Skeletal muscle cell (primary cell): ENCODE data around the gene MAP4K1.

Experiments
- DNase-seq: peaks from one replicate; pipeline ENCODE4 v3.0.0-alpha.2; 2010; ENCODE audit warnings: low read depth
- H3K4me3 ChIP-seq: 2 replicates; pipeline ENCODE4 v1.5.1; 2011; ENCODE audit warnings: low read depth, mild to moderate bottlenecking, control low read depth, low read length, moderate library complexity

Gene MAP4K1

DNA sequence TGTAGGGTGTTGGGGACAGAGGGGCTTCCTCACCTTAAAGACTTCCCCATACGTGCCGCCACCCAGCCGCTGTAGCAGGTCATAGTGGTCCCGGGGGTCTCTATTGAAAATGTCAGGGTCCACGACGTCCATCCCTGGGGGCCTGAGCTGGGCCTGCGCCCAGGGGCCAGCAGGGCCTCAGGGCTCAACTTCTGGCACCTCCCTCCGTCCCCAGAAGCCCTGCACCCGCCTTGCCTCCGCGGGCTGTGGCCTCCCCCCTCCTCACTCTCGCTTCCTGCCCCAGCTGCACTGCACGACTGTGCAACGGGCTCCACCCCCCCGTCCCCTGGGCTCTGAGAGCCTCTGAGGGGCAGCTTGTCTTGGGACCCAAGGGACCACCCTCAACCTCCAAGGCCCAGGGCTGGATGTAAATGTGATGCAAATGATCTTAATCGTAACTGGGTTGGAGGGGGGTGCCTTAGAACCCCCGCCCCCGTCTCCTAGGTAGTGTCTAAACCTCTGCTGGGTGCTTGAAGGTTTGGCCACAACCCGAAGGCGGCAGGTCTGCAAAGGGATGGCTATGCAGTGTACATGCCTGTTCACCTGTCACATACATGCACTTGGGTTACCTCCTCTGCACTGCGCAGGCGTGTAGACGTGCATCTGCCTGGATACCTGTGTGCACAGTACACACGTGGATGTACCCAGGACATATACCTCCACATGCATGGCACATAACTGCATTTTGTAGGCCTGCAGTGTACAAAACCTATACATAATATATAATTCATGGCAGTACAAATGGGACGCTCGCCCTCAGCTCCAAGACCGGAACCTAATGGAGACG lies at the start of gene MAP4K1:
Gene MAP4K1, minus strand, starts transcription at position 190 of the 826 bp plus-strand sequence. Its CDS starts 58 bp downstream, at position 132.
- no peak for DNase-seq
- peak within 1 kb of the TSS; percentile 88 for H3K4me3 ChIP-seq

DNA sequence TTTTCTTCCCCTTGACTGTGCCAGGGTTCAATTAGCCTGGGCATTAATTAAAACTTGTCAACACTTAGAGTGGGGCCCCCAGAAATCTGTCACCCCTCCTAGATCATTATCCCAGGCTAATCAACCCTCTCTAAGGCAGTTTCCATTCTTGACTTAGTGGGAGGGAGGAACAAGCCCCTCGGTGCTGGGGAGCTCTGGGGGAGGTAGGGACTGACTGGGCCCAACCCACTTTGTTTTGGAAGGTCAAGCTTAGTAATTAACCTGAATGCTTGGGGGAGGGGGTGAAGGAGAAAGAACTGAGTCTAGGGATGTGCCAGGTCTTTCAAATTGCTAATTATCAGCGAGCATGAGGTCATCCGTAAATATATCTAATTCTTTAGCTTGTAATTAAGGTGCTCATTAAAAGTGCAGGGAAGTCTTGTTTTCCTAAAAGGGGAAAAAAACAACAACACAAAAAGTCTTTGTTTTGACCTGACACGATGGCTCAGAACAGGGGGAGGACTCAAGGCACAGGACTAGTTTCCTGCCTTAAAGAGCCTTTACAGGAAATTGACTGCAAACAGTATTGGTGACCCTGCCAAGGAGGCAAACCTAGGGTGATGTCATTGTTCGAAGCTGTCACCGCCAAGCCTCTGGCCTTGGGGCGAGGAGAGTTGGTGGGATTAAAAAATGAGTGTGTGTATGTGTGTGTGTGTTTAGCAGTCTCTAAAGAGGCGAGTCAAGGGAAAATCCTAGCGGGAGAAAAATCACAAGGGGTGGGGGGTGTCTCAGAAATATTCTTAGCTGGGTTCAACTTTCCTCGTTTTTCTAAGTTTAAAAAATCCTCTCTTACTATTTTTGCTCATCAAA lies 49.1 kb upstream of the MAP4K1 start:
- DNase-seq, result no peak
- H3K4me3 ChIP-seq, result no peak overlapping the region

DNA sequence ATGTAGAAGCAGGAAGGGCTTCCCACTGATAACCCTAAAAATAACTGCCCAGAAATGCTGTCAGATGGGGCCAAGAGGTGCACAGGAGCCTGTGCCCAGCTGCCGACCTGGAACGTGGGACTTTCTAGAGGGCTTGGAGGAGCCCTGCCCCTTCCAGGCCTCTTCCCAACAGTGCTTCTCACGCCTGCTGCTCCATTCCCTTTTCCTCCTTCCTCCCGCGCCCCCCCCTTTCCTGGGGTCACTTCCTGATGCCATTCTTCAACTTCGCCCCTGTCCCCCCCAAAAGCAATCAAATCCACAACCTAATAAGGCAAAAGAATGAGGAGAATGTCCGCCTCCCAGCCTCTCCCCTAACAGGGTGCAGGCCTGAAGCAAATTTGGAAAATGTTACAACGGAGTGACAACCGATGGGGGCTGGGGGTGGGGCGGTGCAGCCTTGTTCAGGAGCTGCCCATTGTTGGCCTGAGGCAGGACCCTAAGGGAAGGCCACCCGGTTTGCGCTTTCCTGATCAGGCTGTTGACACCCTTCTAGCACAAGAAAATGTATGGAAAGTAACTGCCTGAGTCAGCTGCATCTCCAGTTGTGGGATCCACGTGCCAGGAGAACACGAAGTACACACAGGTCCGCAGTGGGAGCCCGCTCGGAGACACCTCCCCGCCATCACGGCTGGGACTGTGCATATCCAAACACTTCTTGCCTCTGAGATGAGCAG lies 48.4 kb upstream of the MAP4K1 start:
- DNase-seq, result no peak
- no peak overlapping the region for H3K4me3 ChIP-seq

DNA sequence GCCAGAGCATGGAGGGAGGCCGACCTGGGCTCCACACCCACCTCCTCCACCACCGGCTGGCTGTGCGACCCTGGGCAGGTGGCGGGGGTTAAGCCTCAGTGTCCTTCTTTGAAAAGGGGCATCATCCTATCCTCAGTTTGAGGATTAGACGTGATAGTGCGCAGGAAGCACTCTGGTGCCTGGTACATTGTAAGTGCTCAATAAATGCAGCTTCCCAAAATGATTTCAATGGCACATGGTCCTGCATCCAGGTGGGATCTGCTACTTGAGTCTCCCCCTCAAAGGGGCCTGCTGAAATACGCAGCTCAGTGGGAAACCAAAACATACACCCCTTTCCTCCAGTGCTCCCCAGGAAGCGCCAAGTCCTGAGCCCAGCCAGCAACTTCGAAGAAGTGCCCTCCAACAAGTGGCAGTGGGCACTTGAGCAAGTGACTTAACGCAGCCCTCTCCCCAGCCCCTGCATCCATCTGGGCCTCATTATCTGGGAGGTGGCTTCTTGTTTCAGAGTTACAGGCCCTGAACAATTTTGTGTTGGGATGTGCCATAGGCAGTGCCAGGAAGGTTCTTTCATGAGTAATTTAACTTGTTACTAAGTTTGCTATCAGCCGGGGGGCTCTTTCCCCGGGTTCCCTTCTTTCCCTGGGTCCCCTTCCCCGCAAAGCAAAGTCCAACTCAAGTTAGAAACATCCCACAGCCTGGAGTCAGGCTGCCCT lies 47.6 kb upstream of the MAP4K1 start:
- DNase-seq, result no peak
- H3K4me3 ChIP-seq, result no peak overlapping the region

DNA sequence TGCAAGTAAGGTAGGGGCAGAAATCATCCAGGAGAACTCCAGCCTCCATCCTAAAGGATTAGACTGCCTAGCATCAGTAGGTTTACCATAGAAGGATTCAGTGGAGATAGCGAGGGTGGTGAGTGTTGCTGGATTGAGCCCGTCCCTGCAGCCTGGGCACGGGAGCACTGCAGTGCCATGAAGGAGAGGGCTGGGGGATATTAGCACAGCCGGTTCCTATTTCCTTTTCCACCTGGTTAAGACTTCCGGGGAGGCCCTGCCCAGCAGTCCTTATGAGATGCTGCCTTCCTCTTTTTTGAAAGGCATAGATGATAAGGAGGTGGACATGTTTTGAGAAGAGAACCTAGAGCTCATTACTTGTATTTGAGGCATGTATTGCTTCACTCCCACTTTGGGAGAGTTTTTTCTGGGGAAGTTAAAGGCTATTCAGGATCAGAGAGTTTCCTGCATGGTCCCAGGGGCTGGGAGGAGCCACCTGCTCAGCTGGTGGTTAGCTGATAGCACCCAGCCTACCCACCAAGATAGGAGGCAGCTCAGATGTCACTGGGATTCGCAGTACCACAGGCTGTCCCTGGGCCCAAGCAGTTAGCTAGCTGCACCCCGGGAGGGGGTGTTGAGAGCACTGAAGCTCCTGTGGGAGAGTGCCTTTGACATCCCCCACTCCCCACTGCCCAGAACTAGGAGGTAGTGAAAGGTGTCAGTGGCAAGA lies 46.9 kb upstream of the MAP4K1 start:
- H3K4me3 ChIP-seq, result no peak overlapping the region
- DNase-seq, result no peak

DNA sequence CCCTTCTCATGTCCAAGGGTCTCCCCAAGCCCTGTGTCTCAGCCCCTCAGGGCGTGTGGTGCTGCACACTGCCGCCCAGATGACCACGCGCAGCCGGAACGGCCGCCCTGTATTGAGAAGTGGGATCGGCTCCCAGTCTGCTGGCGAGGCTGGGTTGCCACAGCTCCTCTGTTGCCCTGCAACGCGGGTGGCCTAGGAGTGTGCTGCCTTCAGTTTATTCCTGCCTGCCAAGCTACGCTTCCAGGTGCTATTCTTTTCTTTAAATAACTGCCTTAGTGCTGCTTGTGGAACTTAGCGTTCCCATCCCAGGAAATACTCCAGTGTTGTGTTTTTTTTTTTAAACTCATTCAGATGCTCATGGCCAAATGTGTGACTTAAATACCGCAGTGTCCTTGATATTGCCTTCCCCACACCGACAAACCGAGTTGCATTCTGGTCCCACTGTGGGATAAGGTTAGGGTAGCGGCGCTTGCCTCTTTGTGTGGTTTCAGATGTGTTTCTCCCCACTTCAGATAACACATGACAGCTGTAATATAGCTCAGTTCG lies 46.3 kb upstream of the MAP4K1 start:
- no peak for DNase-seq
- H3K4me3 ChIP-seq, result no peak overlapping the region

DNA sequence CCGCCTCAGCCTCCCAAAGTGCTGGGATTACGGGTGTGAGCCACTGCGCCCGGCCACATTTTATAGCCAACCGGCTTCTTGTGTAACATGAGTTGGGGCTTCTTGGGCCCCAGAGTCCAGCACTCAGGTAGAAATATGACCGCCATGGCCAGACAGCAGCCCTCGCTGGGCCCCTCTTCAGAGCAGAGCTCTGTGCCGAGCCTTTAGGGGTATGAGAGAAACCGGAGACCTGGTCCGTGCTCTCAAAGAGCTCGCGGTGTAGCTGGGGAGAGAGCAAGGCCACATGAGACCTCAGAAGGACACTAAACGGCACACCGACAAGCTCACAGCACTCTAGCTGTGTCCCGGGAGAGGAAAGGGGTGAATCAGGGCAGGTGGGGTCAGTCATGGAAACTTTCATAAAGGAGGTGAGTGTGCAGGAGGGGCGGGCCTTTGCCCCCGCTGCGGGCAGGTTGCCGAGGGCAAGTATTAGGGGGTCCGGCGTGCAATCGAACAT lies 45.5 kb upstream of the MAP4K1 start:
- no peak overlapping the region for H3K4me3 ChIP-seq
- DNase-seq, result no peak

DNA sequence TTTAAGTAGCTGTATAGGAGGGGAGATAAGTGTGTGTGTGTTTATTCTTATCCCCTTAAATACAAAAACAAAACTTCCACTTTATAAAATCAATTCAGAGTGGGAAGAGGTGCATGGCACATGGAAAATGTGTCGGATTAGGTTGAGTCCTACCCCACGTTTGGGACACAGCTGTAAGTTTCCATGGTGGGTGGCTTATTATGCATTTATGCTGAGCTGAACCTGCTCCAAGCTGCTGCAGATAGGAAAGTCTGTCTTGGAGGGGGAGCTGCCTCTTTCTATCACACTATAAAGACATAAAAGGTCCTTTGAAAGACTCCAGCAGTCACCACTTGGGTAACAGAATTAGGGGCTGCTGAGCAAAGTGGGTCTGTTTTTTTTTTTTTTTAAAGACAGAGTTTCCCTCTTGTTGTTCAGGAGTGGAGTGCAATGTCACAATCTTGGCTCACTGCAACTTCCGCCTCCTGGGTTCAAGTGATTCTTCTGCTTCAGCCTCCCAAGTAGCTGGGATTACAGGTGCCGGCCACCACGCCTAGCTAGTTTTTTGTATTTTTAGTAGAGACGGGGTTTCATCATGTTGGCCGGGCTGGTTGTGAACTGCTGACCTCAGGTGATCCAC lies 44.9 kb upstream of the MAP4K1 start:
- no peak for DNase-seq
- H3K4me3 ChIP-seq, result no peak overlapping the region

DNA sequence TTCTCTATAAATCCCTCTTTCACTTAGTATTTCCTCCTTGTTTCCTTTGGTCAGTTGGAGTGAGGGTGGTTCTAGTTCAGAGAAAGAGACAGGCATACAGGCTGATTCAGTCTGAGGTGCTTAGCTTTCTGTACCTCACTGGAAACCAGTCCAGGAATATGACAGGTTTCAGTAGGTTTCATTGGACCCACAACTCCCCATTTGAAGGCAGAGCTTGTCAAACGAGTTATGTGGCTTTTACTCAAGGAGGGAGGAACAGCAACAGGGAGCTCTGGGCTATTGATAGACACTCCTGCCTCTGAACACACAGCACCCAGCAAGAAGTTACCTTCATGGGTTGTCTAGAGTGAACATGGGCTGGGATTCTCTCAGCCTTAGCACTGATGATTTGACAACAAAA lies 44.2 kb upstream of the MAP4K1 start:
- no peak for DNase-seq
- H3K4me3 ChIP-seq, result no peak overlapping the region

DNA sequence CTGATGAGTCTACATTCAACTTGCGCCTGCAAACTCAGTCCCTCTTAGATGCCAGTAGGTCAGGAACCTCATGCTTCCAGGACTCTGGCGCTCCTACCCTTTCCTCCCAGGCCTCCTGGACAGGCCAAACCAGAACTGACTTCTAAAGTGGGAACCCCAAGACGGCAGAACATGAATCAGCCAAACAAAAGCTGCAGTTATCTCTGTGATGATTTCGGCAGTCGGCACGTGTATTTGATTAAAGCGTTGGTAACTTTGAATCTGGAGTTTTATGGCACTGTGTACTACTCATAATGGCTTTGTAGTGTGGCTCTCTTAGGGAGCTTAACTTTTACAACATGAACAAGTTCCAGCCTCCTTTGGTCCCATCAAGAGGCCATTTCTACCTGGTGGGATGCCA lies 43.4 kb upstream of the MAP4K1 start:
- DNase-seq, result no peak
- H3K4me3 ChIP-seq, result no peak overlapping the region

DNA sequence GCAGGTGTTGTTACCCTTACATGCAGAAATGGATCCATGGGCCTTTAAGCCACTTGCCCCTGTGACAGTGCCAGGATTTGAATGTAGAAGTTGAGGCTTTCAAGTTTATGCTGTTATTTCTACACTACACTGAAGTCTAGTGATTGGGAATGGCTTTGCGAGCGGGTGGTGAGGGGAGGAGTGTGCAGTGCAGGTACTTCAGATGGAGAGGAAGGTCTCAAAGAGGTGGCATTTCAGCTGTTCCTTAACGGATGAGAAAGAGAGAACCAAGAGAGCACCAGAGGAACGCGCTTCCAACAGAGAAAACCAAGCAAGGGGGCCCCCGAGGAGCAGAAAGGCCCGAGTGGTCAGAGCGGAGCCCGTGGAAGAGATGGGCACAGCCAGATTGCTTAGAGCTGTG lies 43.0 kb upstream of the MAP4K1 start:
- H3K4me3 ChIP-seq, result no peak overlapping the region
- DNase-seq, result no peak

DNA sequence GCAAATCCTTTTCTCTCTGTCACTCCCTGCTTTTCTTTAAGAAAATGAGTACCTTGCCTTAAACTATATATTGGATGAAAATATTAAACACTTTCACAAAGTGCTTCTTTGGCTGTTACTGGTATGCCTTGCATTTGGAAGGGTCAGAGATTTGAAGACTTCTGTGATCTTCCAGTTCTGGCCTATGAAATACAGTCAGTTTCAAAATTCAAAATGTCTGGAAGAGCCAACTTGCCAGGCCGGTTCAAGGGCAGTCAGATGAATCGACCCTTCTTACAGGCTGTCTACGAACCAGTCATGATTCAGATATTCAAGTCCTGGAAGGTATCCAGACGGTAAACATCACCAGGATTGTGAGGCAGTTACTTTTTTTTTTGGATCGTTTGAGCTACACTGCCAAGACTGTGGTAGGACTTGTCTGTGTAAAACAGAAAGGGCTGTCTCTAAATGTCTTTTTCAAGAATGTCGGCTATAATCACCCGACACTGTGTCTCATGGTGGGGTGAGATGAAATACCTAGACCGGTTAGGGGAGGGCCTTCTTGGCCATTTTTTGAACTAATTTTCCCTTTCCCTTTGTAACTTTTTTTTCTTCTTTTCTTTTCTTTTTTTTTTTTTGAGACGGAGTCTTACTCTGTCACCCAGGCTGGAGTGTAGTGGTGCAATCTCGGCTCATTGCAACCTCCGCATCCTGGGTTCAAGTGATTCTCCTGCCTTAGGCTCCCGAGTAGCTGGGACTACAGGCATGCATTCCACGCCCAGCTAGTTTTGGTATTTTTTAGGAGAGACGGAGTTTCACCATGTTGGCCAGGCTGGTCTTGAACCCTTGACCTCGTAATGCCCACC lies 40.9 kb upstream of the MAP4K1 start:
- peak; percentile 97 for DNase-seq
- H3K4me3 ChIP-seq, result peak overlapping the region; percentile 1

DNA sequence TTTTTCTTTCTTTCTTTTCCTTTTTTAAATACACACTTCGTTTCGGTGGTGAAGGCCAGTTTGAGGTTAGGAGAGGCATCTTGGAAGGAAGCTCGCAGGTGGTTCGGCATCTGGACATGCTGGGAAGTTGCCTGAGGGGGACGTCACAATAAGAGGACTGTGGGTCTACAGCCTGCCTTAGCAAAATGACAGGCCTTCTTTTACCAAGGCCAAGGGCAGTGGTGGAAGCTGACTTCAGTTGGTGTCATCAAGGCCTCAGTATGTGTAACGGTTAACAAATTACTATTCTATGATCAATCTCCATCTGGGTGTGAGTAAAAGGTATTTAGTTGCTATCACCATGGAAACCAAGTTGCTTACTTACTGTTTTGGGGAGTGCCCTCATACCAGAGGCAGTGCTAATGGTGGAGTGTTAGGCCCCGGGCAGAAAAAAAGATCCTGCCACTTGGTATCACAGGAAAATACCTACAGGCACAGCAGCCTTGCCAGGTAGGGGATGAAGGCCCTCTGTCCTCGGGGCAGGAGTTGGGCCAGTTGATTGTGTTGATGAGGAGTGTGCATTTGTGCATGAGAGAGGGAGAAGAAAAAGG lies 40.0 kb upstream of the MAP4K1 start:
- DNase-seq, result no peak
- H3K4me3 ChIP-seq, result no peak overlapping the region

DNA sequence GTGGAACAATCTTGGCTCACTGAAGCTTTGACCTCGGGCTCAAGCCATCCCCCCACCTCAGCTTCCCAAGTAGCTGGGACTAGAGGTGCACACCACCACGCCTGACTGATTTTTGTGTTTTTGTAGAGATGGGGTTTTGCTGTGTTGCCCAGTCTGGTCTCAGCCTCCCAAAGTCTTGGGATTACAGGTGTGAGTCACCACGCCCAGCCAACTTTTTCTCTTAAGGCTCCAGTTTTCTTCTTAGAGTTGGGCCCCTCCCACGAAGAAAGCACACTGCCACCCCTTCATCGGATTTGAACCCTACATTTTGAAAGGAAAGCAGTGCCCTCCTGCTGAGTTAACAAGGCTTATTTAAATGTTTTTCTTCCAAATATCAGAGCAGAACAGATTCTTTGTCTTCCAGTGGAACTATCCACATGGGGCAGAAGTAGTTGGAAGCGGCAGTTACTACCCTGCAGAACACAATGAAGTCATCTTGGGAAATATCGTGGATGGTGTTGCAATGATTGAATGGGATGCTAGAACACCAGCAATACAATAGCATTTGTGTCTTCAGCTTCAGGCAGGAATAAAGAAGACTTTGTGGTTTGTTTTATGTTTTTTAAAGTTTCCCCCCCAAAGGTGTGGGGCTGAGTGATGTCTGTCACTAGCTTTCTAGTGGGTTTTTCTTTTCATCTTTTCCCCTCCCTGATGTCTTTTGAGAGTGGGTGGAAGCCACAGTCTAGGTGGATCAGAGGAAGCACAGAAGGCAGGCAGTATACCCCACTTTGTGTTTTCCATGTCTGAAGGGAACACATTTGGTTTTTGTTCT lies 38.6 kb upstream of the MAP4K1 start:
- no peak for DNase-seq
- no peak overlapping the region for H3K4me3 ChIP-seq

DNA sequence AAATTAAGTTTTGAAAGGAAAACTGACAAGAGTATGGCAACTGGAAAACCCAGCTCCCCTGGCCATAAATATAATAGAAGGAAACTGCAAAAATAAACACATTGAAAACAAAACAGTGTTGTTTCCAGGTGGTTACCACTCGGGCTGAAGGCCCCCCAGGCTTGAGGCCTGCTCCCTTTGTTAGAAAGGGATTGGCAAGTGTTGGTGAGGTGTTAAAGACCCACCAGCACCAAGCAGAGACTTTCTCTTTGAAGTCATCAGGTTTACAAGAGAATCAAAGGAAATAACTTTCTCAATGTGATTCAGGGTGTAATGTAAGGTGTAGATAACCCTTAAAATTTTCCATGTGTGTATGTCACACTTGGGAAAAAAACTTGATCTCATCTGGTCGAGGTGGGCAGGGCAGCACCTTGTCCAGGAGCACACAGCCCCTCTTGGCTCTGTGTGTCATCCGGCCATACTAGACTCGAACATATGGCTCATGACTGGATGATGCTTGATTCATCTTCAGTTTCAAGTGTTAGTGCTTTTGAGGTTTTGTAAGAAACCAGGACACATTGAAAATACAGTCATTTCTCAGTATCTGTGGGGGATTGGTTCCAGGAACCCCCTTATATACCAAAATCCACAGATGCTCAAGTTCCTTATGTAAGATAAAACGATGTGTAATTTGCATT lies 37.5 kb upstream of the MAP4K1 start:
- no peak overlapping the region for H3K4me3 ChIP-seq
- DNase-seq, result no peak
